PFSK-1 (cell line): ENCODE measurements around the gene LCAT.

Source experiments
- FOXP2 ChIP-seq: optimal IDR thresholded peaks from 2 replicates; pipeline ENCODE3; 2011; ENCODE audit warnings: borderline replicate concordance, control low read depth, inconsistent platforms; ENCODE audit not compliant: insufficient read depth; ENCODE audit errors: extremely low read length, extremely low read depth
- POLR2AphosphoS5 ChIP-seq: IDR thresholded peaks from 2 replicates; pipeline ENCODE4 v1.6.1; 2012; ENCODE audit warnings: low read depth, mild to moderate bottlenecking, control low read depth, low read length, moderate library complexity
- SIN3A ChIP-seq: IDR thresholded peaks from 2 replicates; pipeline ENCODE4 v1.6.1; 2012; ENCODE audit warnings: mild to moderate bottlenecking, low read length, moderate library complexity, borderline replicate concordance; ENCODE audit not compliant: insufficient read depth
- TAF1 ChIP-seq: IDR thresholded peaks from 2 replicates; pipeline ENCODE4 v1.6.1; 2012; ENCODE audit warnings: low read length, control low read depth, borderline replicate concordance; ENCODE audit not compliant: insufficient read depth
- TF ChIP-seq, protein P1 (sequence below), 2 experiments: IDR thresholded peaks; 2 replicates each; pipeline versions ENCODE4 v1.6.1 to v1.8.0; 2011 to 2012; ENCODE audit warnings: low read depth in 2 of 2, low read length in 2 of 2, control low read depth in 1 of 2, inconsistent platforms in 1 of 2, mild to moderate bottlenecking in 1 of 2, moderate library complexity in 1 of 2; ENCODE audit not compliant: insufficient read depth in 1 of 2

LCAT gene

DNA sequence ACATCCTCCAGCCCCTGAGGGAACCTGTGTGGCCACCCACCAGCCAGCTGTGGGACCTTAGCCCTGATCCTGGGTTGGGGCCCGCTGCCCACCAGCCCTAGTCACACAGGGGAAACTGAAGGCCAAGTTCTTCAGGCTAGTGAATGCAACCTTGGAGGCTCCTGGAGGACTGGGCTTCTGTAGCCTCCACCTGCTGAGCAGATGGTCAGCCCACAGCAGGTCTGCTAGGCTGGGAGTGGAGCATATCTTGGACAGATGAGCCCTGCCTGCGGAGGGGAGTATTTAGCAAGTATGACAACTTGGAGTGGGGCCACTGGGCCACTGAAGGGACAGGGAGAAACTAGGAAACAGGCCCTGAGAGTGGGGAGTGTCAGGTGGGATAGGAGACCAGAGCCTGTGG lies 32.3 kb upstream of the LCAT start:
- TF ChIP-seq, protein P1, sequence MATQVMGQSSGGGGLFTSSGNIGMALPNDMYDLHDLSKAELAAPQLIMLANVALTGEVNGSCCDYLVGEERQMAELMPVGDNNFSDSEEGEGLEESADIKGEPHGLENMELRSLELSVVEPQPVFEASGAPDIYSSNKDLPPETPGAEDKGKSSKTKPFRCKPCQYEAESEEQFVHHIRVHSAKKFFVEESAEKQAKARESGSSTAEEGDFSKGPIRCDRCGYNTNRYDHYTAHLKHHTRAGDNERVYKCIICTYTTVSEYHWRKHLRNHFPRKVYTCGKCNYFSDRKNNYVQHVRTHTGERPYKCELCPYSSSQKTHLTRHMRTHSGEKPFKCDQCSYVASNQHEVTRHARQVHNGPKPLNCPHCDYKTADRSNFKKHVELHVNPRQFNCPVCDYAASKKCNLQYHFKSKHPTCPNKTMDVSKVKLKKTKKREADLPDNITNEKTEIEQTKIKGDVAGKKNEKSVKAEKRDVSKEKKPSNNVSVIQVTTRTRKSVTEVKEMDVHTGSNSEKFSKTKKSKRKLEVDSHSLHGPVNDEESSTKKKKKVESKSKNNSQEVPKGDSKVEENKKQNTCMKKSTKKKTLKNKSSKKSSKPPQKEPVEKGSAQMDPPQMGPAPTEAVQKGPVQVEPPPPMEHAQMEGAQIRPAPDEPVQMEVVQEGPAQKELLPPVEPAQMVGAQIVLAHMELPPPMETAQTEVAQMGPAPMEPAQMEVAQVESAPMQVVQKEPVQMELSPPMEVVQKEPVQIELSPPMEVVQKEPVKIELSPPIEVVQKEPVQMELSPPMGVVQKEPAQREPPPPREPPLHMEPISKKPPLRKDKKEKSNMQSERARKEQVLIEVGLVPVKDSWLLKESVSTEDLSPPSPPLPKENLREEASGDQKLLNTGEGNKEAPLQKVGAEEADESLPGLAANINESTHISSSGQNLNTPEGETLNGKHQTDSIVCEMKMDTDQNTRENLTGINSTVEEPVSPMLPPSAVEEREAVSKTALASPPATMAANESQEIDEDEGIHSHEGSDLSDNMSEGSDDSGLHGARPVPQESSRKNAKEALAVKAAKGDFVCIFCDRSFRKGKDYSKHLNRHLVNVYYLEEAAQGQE (IDR thresholded peaks at IDR 0.05; ENCODE audit: insufficient read depth in 1 of 2, low read depth in 2 of 2, low read length in 2 of 2): no peak
- TF ChIP-seq FOXP2 (no peak), POLR2AphosphoS5 (no peak), SIN3A (no peak), TAF1 (no peak)

DNA sequence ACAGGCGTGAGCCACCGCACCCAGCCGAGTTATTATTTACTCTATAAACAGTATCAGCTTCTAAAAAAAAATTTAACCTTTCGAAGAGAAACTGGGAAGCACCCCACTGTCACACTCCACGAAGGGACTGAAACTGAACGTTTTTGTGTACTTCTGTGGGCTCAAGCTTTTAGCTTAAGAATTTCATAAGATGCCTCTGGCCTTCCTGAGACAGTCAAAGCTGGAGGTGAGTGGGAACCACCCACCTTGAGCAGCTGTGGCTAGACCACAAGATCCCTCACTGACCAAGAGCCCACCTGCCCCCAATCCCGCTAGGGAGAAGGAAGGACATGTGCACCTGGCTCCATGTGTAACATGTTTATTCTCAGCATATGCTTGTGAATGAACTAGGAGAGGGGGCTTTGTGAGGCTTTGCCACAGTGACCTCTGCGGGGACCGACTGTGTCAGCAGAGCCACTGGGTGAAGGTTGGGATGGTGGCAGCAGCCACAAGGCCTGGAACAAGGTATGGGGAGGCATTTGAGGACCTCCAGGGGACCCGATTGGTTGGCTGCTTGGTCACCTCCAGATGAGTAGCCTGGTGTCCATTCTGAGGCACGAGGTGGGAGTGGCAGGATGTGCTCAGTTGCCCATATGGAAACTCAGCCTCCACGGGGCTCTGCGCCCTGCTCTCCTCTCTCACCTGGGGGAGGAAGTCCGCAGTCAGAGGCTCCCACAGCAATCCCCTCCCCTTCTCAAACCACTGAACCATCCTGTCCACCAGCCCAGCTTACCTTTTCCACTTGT lies 31.6 kb upstream of the LCAT start:
- no peak for TF ChIP-seq TAF1
- TF ChIP-seq POLR2AphosphoS5: no peak
- TF ChIP-seq SIN3A: no peak
- TF ChIP-seq FOXP2: no peak
- TF ChIP-seq, protein P1 (IDR thresholded peaks at IDR 0.05; ENCODE audit: insufficient read depth in 1 of 2, low read depth in 2 of 2, low read length in 2 of 2): no peak

DNA sequence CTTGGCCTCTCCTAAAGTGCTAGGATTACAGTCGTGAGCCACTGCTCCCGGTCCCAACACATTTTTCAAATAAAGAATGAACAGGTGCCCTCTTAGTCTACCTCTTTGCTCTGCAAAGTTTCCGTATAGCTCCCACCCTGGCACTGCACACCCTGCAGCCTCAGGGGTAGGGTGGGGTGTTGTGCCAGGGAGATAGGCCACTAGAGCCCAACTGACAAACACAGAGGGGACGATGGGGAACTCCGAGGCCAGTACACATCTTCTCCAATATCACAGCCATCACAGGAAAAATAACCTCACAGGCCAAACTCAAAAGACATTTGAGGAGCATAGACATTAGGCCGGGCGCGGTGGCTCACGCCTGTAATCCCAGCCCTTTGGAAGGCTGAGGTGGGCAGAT lies 27.2 kb upstream of the LCAT start:
- no peak for TF ChIP-seq FOXP2
- TF ChIP-seq POLR2AphosphoS5: no peak
- no peak for TF ChIP-seq TAF1
- TF ChIP-seq, protein P1 (IDR thresholded peaks at IDR 0.05; ENCODE audit: insufficient read depth in 1 of 2, low read depth in 2 of 2, low read length in 2 of 2): no peak
- TF ChIP-seq SIN3A: no peak

DNA sequence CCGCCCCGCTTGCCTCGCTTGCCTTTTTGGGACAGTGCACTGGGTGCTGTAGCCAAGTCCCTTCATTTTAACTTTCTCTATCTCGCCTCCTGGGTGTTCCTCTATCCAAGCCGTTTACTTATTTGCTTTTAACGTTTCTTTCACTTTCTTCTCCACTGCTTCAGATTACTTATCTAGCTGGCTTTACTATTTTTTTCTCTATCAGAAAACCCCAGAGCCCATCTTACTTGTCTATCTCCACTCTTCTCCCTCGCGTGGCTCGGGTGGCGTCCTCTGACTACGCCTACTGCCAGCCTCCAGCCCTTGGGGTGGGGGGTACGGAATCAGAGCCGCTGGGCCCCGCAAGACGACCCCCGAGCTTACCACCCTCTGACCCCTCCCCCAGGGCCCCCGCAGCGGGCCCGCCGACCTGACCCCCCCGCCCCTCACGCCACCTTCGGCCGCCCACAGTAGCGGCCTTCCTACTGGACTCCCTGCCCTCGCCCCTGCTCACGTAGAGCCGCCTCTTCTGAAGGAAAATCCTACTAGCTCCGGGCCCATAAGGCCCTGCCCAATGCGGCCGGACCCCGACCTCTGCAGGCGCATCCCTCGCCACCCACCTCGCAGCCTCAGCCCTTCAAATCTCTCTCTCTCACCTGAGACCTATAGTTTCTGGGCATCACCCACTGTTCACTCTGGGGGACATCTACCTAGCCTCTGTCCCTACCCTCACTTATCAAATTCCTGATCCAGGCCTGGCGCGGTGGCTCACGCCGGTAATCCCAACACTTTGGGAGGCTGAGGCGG lies 25.5 kb upstream of the LCAT start:
- TF ChIP-seq TAF1 (no peak), POLR2AphosphoS5 (no peak)
- TF ChIP-seq, protein P1 (IDR thresholded peaks at IDR 0.05; ENCODE audit: insufficient read depth in 1 of 2, low read depth in 2 of 2, low read length in 2 of 2): no peak
